Ramos (cell line): Measurements from ENCODE around the gene FLAD1.

Experiments used
- in situ Hi-C: fragments of 300-500 bp; cut with MboI; formaldehyde crosslinking; loops from one replicate; pipeline ENCODE4 v1.14.3; 2022; ENCODE audit warnings: low sequenced_read_pairs; ENCODE audit not compliant: unreplicated experiment

FLAD1 gene

GRCh38 chr1:155033524-155033923 is 50.4 kb downstream of the FLAD1 start, which contains the start of the genes DCST1 and DCST2:
DCST1 (plus strand) TSS chr1:155033824; CDS start chr1:155034037, 213 bp downstream.
DCST2 (minus strand) TSS chr1:155033781; CDS start chr1:155033701, 80 bp downstream.
- in situ Hi-C loops: no loop called here

DNA sequence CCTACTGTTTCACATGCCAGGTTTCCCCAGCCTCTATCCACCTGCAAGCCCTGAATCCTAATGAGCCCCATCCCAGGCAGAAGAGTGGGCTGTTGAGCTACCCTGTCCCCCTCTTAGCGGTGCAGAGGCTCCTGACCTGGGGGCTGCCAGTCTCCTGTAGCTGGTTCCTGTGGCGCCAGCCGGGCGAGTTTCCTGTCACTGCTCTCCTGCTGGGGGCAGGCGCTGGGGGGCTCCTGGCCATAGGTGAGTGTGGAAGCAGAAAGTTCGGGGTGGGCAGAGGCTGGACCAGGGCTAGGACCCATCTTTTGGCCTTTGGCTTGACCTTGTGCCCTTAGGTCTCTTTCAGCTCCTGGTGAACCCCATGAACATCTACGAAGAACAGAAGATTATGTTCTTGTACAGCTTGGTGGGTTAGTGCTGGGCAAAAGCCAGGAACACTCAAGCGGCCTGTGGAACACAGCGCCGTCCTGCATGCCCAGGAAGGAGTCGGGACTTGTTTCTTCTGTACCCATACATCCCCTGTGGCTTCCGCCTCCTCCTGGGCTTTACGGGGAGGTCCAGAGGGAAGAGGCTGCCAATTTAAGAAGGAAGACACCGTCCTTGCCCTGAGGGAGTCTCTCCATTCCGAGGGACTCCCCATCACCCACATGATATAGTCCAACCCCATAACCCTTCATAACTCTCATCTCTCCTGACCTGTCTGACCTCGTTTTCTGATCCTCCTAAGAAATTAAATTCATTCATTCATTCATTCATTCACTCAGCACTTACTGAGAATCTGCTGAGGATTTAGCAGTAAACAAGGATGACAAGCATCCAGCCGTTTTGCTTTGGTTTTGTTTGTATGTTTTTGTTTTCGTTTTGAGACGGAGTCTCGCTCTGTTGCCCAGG is 51.4 kb downstream of the FLAD1 start:
- in situ Hi-C loops: no loop called here

DNA sequence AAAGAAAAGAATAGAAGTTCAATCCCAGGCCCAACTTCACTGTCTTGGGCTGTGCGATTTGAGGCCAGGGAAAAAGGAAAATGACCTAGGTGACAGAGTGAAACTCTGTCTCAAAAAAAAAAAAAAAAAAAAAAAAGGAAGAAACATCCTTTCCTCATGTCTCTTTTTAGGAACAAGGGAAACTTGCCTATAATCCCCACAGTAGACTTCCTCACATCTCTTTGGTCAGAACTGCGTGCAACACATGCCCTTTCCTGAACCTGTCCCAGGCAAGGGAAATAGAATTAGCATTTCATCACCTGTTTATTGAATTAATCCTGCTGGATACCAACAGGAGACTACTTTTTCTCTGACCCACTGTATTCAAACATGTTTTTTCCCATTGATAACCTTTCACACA is 52.8 kb downstream of the FLAD1 start:
- in situ Hi-C loops: no loop called here

DNA sequence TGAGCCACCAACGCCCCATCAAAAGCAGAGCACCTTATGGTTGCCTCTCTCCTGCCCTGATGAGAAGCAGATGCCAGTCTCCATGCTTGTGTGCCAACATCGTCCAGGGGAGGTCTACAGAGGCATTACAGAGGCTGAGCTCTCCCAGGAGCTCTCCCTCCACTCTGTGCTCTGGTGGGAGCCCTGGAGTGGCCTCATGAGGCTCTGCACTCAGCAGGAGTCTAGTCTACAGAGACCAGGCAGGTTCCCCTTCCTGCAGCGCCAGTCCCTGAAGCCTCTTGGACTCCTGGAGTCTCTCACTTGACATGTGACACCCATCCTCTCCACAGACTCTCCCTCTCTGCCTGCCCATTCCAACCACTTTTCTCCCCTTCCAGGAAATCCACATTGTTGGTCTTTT is 53.9 kb downstream of the FLAD1 start:
- in situ Hi-C loops: no loop called here

GRCh38 chr1:155037851-155038441 is 54.8 kb downstream of the FLAD1 start:
- in situ Hi-C loops: no loop called here

DNA sequence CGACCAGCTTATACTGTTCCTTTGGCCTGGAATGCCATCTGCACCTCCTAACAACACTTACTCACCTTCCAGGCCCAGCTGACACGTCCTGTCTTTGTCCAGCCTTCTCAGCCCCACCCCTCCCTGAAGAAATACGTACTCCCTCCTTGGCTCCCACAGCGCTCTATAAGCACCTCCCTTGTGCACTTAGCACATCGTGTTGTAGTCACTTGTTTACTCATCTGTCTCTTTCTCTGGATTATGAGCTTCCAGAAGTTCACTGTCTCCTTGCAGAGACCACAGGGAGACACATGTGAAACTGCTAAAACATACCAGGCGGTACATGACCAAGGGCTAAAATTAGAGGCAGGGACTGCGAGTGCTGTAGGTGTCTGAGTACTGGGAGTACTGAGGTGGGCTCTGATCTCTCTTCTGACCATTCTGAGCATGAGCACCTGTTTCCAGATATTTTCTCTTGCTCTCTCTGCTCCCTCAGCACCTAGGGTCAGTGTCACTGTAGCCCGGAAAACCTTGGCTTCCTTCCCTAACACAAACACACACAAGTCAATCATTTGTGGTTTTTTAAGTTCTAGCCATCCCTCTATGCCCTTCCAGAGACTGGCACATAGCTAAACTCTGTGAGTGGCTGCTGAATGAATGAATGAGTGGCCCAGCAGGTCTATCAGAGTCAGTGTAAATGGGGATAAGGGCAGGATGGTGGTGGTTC is 55.6 kb downstream of the FLAD1 start:
- in situ Hi-C loops: no loop called here

DNA sequence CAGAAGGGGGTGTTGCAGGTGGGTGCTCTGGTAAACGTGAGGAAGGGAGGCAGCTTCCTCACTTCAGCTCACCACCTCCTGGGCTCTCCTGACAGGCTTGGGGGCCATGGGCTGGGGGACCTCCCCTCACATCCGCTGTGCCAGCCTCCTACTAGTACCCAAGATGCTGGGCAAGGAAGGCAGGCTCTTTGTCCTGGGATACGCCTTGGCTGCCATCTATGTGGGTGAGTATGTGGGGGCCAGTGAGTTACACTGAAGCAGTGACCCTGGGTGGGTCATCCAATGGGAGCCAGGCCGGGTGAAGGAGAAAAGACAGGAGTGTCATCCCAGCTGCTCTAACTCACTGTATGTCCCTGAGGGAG is 56.1 kb downstream of the FLAD1 start:
- in situ Hi-C loops: no loop called here

DNA sequence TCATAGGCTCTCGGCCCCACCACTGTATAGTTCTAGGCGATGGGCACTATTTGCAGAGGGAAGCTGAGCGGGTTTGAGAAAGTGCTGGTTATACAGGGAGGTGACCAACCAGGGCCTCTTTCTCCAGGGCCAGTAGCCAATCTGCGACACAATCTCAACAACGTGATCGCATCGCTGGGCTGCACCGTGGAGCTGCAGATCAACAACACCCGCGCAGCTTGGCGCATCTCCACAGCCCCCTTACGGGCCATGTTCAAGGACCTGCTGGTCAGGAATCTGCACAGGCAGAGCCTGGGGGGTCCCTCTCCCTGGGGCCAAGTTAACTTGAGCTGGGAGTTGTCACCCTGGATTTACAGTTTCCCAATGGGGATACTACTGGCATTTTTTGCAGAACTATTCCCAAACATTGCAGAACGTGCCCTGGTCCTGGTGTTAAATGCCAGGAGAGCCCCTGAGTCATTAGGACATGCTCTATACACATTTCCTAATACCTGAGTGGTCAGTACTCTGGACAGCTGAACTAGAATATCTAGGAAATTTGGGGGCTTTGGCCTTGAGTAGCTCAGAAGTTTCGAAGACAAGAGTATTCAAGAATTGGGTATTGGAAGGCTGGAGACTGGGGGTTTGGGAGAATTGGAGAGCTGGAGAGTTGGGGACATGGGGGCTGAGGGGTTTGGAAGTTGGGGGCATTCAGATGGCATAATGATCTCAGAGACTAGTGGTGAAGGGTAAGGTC is 57.4 kb downstream of the FLAD1 start:
- in situ Hi-C loops: no loop called here
